ENCODE results near the gene COMMD1. TPM values are rescaled to one million over a fixed set of nuclear protein-coding genes. Genes with fewer than 3 reads are reported as not detected.

Gene COMMD1
- total and polyA plus RNA-seq, 2 donors (not counting 3 experiments of a cell fraction or from before 2014, with no cell fraction given): 39.5 to 57.1 TPM

GRCh38 chr2:61882850-61883249, 22.6 kb upstream of the COMMD1 start:
- no peak overlapping the region for H3K4me3 ChIP-seq (replicated peaks in 1 of 3; ENCODE audit: insufficient read depth in 1 of 3, low read depth in 1 of 3, low read length in 3 of 3)
- FAIRE-seq (no peak), DNase-seq (ENCODE audit: low read depth, low spot score) (no peak)
- peaks cover 58% of the 10 kb centered on the region for H3K79me2 ChIP-seq (ENCODE audit: control insufficient read depth, insufficient read depth, low read length)
- intact Hi-C loops (cut with micrococcal nuclease) (no loop called here), dilution Hi-C loops (cut with MboI; ENCODE audit: extremely low pct_ligation_motif_present, low sequenced_read_pairs) (no loop called here)
- H3K9ac ChIP-seq (replicated peaks; ENCODE audit: extremely low read depth, insufficient read depth, low read length): no peak overlapping the region
- POLR2A ChIA-PET: no interaction called here
- no peak overlapping the region for H3K4me2 ChIP-seq (ENCODE audit: insufficient read depth, low read length)
- peaks cover 11% of the 10 kb centered on the region for H3K4me1 ChIP-seq (ENCODE audit: control insufficient read depth, extremely low read depth, insufficient read depth, low read length)
- no peaks in the 10 kb centered on the region for H4K20me1 ChIP-seq (replicated peaks; ENCODE audit: control insufficient read depth, extremely low read depth, insufficient read depth, low read length)
- no peaks in the 10 kb centered on the region for H3K9me1 ChIP-seq (replicated peaks; ENCODE audit: control insufficient read depth, extremely low read depth, insufficient read depth, low read length)
- BruUV-seq (replicated peaks): no TSS peak
- H3K36me3 ChIP-seq (ENCODE audit: control insufficient read depth in 2 of 2, extremely low read depth in 1 of 2, insufficient read depth in 2 of 2, low read length in 2 of 2): peaks cover 22 to 23% of the 10 kb centered on the region in 2 experiments
- CTCF ChIA-PET: no interaction called here
- H3K27ac ChIP-seq (ENCODE audit: insufficient read depth, low read depth, low read length): no peak overlapping the region
- TF ChIP-seq CTCF (IDR thresholded peaks at IDR 0.05; ENCODE audit: extremely low read depth in 1 of 2, insufficient read depth in 1 of 2, low read depth in 1 of 2, low read length in 2 of 2) (no peak), EZH2 (IDR thresholded peaks at IDR 0.05; ENCODE audit: borderline replicate concordance, low read depth, low read length, severe bottlenecking) (no peak), MAX (IDR thresholded peaks at IDR 0.05; ENCODE audit: insufficient read depth, insufficient read length) (no peak), POLR2AphosphoS5 (IDR thresholded peaks at IDR 0.05; ENCODE audit: insufficient read depth, low read depth, low read length) (no peak)
- H2AFZ ChIP-seq (ENCODE audit: low read depth, low read length): no peak overlapping the region
- no peaks in the 10 kb centered on the region for H3K27me3 ChIP-seq (ENCODE audit: control insufficient read depth in 2 of 2, insufficient read depth in 2 of 2, low read length in 2 of 2)
- H3K9me3 ChIP-seq (replicated peaks; ENCODE audit: control insufficient read depth, insufficient read depth, low read length): no peaks in the 10 kb centered on the region
